Ishikawa (cell line): ENCODE measurements around the gene DIAPH3.

ENCODE experiments used
- CEBPB ChIP-seq: IDR thresholded peaks from 2 replicates; pipeline ENCODE4 v1.6.1; 2012
- EGR1 ChIP-seq: IDR thresholded peaks from 2 replicates; pipeline ENCODE4 v1.6.1; 2012
- EP300 ChIP-seq: IDR thresholded peaks from 2 replicates; pipeline ENCODE4 v1.6.1; 2012; ENCODE audit warnings: borderline replicate concordance
- NFIC ChIP-seq: IDR thresholded peaks from 2 replicates; pipeline ENCODE4 v1.6.1; 2012
- RAD21 ChIP-seq: IDR thresholded peaks from 2 replicates; pipeline ENCODE4 v1.6.1; 2012; ENCODE audit warnings: low read depth
- TAF1 ChIP-seq: IDR thresholded peaks from 2 replicates; pipeline ENCODE4 v1.6.1; 2012; ENCODE audit warnings: low read depth, mild to moderate bottlenecking
- TEAD4 ChIP-seq: IDR thresholded peaks from 2 replicates; pipeline ENCODE4 v1.6.1; 2012
- YY1 ChIP-seq: IDR thresholded peaks from 2 replicates; pipeline ENCODE4 v1.6.1; 2012; ENCODE audit warnings: low read depth
- ZBTB7A ChIP-seq: IDR thresholded peaks from 2 replicates; pipeline ENCODE4 v1.6.1; 2012; ENCODE audit warnings: low read depth
- TF ChIP-seq, protein P1 (sequence below): IDR thresholded peaks from 2 replicates; pipeline ENCODE4 v1.6.1; 2012
- TF ChIP-seq, protein P2 (sequence below): IDR thresholded peaks from 2 replicates; pipeline ENCODE4 v1.6.1; 2012; ENCODE audit warnings: low read depth, mild to moderate bottlenecking
- TF ChIP-seq, protein P3 (sequence below): IDR thresholded peaks from 2 replicates; pipeline ENCODE4 v1.6.1; 2012

DNA sequence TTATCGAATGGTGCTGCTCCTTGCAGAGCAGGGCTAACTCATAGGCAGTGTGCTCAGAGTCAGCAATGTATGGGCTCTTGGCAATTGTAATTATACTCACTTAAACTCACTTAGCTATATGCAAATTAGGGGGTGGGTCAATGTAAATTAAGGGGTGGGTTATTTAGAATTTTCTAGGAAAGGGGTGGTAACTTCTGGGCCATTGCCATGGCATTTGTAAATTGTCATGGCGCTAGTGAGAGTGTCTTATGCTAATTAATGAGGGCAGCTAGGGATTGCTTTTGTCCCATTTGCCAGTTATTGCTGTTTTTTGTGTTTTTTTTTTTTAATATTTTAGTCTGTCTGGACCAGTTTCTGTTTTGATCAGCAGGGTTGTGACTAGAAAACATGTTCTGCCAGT, 68.4 kb downstream of the DIAPH3 start:
- TF ChIP-seq TAF1 (no peak), ZBTB7A (no peak), RAD21 (no peak), EGR1 (no peak), EP300 (no peak), NFIC (no peak), YY1 (no peak), TEAD4 (no peak), CEBPB (no peak)
- TF ChIP-seq, protein P1, sequence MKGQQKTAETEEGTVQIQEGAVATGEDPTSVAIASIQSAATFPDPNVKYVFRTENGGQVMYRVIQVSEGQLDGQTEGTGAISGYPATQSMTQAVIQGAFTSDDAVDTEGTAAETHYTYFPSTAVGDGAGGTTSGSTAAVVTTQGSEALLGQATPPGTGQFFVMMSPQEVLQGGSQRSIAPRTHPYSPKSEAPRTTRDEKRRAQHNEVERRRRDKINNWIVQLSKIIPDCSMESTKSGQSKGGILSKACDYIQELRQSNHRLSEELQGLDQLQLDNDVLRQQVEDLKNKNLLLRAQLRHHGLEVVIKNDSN = no peak
- TF ChIP-seq, protein P2, sequence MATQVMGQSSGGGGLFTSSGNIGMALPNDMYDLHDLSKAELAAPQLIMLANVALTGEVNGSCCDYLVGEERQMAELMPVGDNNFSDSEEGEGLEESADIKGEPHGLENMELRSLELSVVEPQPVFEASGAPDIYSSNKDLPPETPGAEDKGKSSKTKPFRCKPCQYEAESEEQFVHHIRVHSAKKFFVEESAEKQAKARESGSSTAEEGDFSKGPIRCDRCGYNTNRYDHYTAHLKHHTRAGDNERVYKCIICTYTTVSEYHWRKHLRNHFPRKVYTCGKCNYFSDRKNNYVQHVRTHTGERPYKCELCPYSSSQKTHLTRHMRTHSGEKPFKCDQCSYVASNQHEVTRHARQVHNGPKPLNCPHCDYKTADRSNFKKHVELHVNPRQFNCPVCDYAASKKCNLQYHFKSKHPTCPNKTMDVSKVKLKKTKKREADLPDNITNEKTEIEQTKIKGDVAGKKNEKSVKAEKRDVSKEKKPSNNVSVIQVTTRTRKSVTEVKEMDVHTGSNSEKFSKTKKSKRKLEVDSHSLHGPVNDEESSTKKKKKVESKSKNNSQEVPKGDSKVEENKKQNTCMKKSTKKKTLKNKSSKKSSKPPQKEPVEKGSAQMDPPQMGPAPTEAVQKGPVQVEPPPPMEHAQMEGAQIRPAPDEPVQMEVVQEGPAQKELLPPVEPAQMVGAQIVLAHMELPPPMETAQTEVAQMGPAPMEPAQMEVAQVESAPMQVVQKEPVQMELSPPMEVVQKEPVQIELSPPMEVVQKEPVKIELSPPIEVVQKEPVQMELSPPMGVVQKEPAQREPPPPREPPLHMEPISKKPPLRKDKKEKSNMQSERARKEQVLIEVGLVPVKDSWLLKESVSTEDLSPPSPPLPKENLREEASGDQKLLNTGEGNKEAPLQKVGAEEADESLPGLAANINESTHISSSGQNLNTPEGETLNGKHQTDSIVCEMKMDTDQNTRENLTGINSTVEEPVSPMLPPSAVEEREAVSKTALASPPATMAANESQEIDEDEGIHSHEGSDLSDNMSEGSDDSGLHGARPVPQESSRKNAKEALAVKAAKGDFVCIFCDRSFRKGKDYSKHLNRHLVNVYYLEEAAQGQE = no peak
- TF ChIP-seq, protein P3, sequence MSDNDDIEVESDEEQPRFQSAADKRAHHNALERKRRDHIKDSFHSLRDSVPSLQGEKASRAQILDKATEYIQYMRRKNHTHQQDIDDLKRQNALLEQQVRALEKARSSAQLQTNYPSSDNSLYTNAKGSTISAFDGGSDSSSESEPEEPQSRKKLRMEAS = no peak
